Spleen (tissue), 7 donors: ENCODE results near the gene MORF4L1.

ENCODE experiments used
- CTCF ChIP-seq, 11 experiments: fragments of 200-600 bp in 7 of 11; fragments of 450-650 bp in 4 of 11; sonication (generic) in 4 of 11; IDR thresholded peaks in 8 of 11; conservative IDR thresholded peaks in 3 of 11; 1 replicate in 7 of 11; 2 replicates in 4 of 11; pipeline versions ENCODE4 v1.4.0 to v1.8.0; 2016 to 2021; ENCODE audit warnings: antibody characterized with exemption in 11 of 11, inconsistent platforms in 4 of 11, mild to moderate bottlenecking in 1 of 11
- POLR2A ChIP-seq, 3 donors: fragments of 450-650 bp; IDR thresholded peaks; one replicate each; pipeline ENCODE4 v1.5.1; 2017; ENCODE audit warnings: antibody characterized with exemption in 3 of 3, mild to moderate bottlenecking in 1 of 3
- POLR2AphosphoS5 ChIP-seq, 3 donors: sonication (generic); formaldehyde crosslinking; IDR thresholded peaks; one replicate each; pipeline ENCODE4 v1.5.1; 2017; ENCODE audit warnings: antibody characterized with exemption in 3 of 3
- donor health status: DM: no; HTN: no; CAD: no; lungs with moderate emphysema.
- donor health status: DM: no; HTN: no; CAD: no.
- donor health status: DM: no; HTN: no; CAD: no.

DNA sequence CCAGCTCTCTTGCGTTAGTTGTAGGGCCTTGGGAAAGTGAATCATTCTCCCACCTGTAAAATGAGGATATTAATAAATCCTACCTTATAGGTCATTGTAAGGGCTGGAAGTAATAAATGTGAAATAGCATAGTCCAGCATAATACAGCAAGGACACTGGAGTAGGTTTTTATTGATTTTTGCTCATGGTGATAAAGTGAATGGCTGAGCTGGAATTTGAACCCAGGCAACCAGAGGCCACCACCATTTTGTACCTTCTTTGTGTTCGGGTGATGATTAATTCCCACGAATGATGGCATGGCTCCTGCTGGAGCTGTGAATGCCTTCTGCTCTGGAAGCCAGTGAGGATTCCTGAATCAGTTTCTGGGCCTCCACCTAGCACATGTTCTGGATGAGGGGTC, 40.3 kb downstream of the MORF4L1 start:
- TF ChIP-seq CTCF (IDR thresholded peaks at IDR 0.05 in 8 of 11, conservative IDR thresholded peaks at IDR 0.05 in 3 of 11) (no peak), POLR2A (IDR thresholded peaks at IDR 0.05) (no peak), POLR2AphosphoS5 (IDR thresholded peaks at IDR 0.05) (no peak)
